ENCODE measurements around the gene GALNT7. TPM values are rescaled to one million over a fixed set of nuclear protein-coding genes. Genes with fewer than 3 reads are reported as not detected.

The GALNT7 gene
- total and polyA plus RNA-seq, 2 donors (not counting 3 experiments of a cell fraction or from before 2014, with no cell fraction given) = 19.6 to 54.6 TPM

- no TSS peak for BruUV-seq (replicated peaks)
- DNase-seq (ENCODE audit: low read depth, low spot score) = no peak
- no peaks in the 10 kb centered on the region for H3K27me3 ChIP-seq (ENCODE audit: control insufficient read depth in 2 of 2, insufficient read depth in 2 of 2, low read length in 2 of 2)
- H3K4me1 ChIP-seq (ENCODE audit: control insufficient read depth, extremely low read depth, insufficient read depth, low read length) = peaks cover 4% of the 10 kb centered on the region
- no peak overlapping the region for H3K4me3 ChIP-seq (replicated peaks in 1 of 3; ENCODE audit: insufficient read depth in 1 of 3, low read depth in 1 of 3, low read length in 3 of 3)
- no peak overlapping the region for H3K4me2 ChIP-seq (ENCODE audit: insufficient read depth, low read length)
- no peaks in the 10 kb centered on the region for H3K9me3 ChIP-seq (replicated peaks; ENCODE audit: control insufficient read depth, insufficient read depth, low read length)
- H3K27ac ChIP-seq (ENCODE audit: insufficient read depth, low read depth, low read length) = no peak overlapping the region
- ChIA-PET POLR2A (no interaction called here), CTCF (interaction anchor here (1.7 kb wide), 1 partner anchor 72 kb away, joined by 4 read pairs; no protein-coding TSS in a partner anchor)
- no peaks in the 10 kb centered on the region for H3K9me1 ChIP-seq (replicated peaks; ENCODE audit: control insufficient read depth, extremely low read depth, insufficient read depth, low read length)
- dilution Hi-C loops (cut with MboI; ENCODE audit: extremely low pct_ligation_motif_present, low sequenced_read_pairs) (no loop called here), intact Hi-C loops (cut with micrococcal nuclease) (no loop called here)
- H2AFZ ChIP-seq (ENCODE audit: low read depth, low read length) = no peak overlapping the region
- H3K9ac ChIP-seq (replicated peaks; ENCODE audit: extremely low read depth, insufficient read depth, low read length) = no peak overlapping the region
- H4K20me1 ChIP-seq (replicated peaks; ENCODE audit: control insufficient read depth, extremely low read depth, insufficient read depth, low read length) = no peaks in the 10 kb centered on the region
- no peak for FAIRE-seq
- no peak for TF ChIP-seq MAX (IDR thresholded peaks at IDR 0.05; ENCODE audit: insufficient read depth, insufficient read length)
- no peak for TF ChIP-seq GATA2 (IDR thresholded peaks at IDR 0.05; ENCODE audit: insufficient read depth, insufficient read length, low read depth, low read length)
- TF ChIP-seq MYC (IDR thresholded peaks at IDR 0.05; ENCODE audit: low read depth, low read length) = no peak
- TF ChIP-seq JUN (IDR thresholded peaks at IDR 0.05; ENCODE audit: borderline replicate concordance, insufficient read depth, insufficient read length, low read depth) = no peak
- no peak for TF ChIP-seq EZH2 (IDR thresholded peaks at IDR 0.05; ENCODE audit: borderline replicate concordance, low read depth, low read length, severe bottlenecking)
- no peak for TF ChIP-seq POLR2AphosphoS5 (IDR thresholded peaks at IDR 0.05; ENCODE audit: insufficient read depth, low read depth, low read length)
- TF ChIP-seq POLR2A (IDR thresholded peaks at IDR 0.05; ENCODE audit: low read depth, low read length) = no peak
- no peak for TF ChIP-seq CTCF (IDR thresholded peaks at IDR 0.05; ENCODE audit: extremely low read depth in 1 of 2, insufficient read depth in 1 of 2, low read depth in 1 of 2, low read length in 2 of 2)
- TF ChIP-seq FOS (IDR thresholded peaks at IDR 0.05; ENCODE audit: borderline replicate concordance, insufficient read depth, low read length) = no peak
- H3K79me2 ChIP-seq (ENCODE audit: control insufficient read depth, insufficient read depth, low read length) = no peaks in the 10 kb centered on the region
- peaks cover 0 to 2% of the 10 kb centered on the region in 2 experiments for H3K36me3 ChIP-seq (ENCODE audit: control insufficient read depth in 2 of 2, extremely low read depth in 1 of 2, insufficient read depth in 2 of 2, low read length in 2 of 2)
Observed at GRCh38 chr4:173159791-173160190, 8.8 kb upstream of the GALNT7 start.

All from endothelial cell of umbilical vein (primary cell).